ENCODE results near the gene DPP6. TPM values are rescaled to one million over a fixed set of nuclear protein-coding genes. Genes with fewer than 3 reads are reported as not detected.

The DPP6 gene
- total RNA-seq, 1 donor from 2014 or later = not detected

GRCh38 chr7:154759989-154760388 is 707.8 kb downstream of the DPP6 start:
- TF ChIP-seq CTCF (IDR thresholded peaks at IDR 0.05) = no peak
- Histone ChIP-seq H3K4me1 (no peaks in the 10 kb centered on the region), H3K9me3 (no peaks in the 10 kb centered on the region), H3K36me3 (no peaks in the 10 kb centered on the region), H3K4me3 (no peak overlapping the region), H3K27ac (no peak overlapping the region), H3K27me3 (no peaks in the 10 kb centered on the region)
- DNase-seq (ENCODE audit: low spot score in 2 of 2) = no peak
- intact Hi-C loops (cut with DNase I) = no loop called here

- Histone ChIP-seq H3K27ac (no peak overlapping the region), H3K9me3 (no peaks in the 10 kb centered on the region), H3K27me3 (no peaks in the 10 kb centered on the region), H3K4me1 (no peaks in the 10 kb centered on the region), H3K4me3 (no peak overlapping the region), H3K36me3 (no peaks in the 10 kb centered on the region)
- DNase-seq (ENCODE audit: low spot score in 2 of 2) = no peak
- no peak for TF ChIP-seq CTCF (IDR thresholded peaks at IDR 0.05)
- intact Hi-C loops (cut with DNase I) = no loop called here
Observed at GRCh38 chr7:154765118-154765517, 712.9 kb downstream of the DPP6 start.

- Histone ChIP-seq H3K36me3 (no peaks in the 10 kb centered on the region), H3K9me3 (no peaks in the 10 kb centered on the region), H3K4me1 (no peaks in the 10 kb centered on the region), H3K27me3 (no peaks in the 10 kb centered on the region), H3K4me3 (no peak overlapping the region), H3K27ac (no peak overlapping the region)
- TF ChIP-seq CTCF (IDR thresholded peaks at IDR 0.05) = no peak
- intact Hi-C loops (cut with DNase I) = no loop called here
- DNase-seq (ENCODE audit: low spot score in 2 of 2) = no peak
Observed at GRCh38 chr7:154767142-154767541, 714.9 kb downstream of the DPP6 start.

- no peak for DNase-seq (ENCODE audit: low spot score in 2 of 2)
- H3K27ac ChIP-seq = no peak overlapping the region
- no peak overlapping the region for H3K4me3 ChIP-seq
- H3K27me3 ChIP-seq = no peaks in the 10 kb centered on the region
- intact Hi-C loops (cut with DNase I) = no loop called here
- TF ChIP-seq CTCF (IDR thresholded peaks at IDR 0.05) = no peak
- no peaks in the 10 kb centered on the region for H3K4me1 ChIP-seq
- no peaks in the 10 kb centered on the region for H3K36me3 ChIP-seq
- H3K9me3 ChIP-seq = no peaks in the 10 kb centered on the region
Observed at GRCh38 chr7:154767821-154768415, 715.7 kb downstream of the DPP6 start.

GRCh38 chr7:154769001-154769400 is 716.8 kb downstream of the DPP6 start:
- H3K9me3 ChIP-seq = no peaks in the 10 kb centered on the region
- H3K27ac ChIP-seq = no peak overlapping the region
- H3K4me3 ChIP-seq = no peak overlapping the region
- H3K4me1 ChIP-seq = no peaks in the 10 kb centered on the region
- no peak for TF ChIP-seq CTCF (IDR thresholded peaks at IDR 0.05)
- intact Hi-C loops (cut with DNase I) = no loop called here
- no peaks in the 10 kb centered on the region for H3K27me3 ChIP-seq
- H3K36me3 ChIP-seq = no peaks in the 10 kb centered on the region
- no peak for DNase-seq (ENCODE audit: low spot score in 2 of 2)

GRCh38 chr7:154769527-154769926 is 717.3 kb downstream of the DPP6 start:
- H3K4me1 ChIP-seq = no peaks in the 10 kb centered on the region
- no peak for TF ChIP-seq CTCF (IDR thresholded peaks at IDR 0.05)
- no peaks in the 10 kb centered on the region for H3K9me3 ChIP-seq
- H3K4me3 ChIP-seq = no peak overlapping the region
- H3K36me3 ChIP-seq = no peaks in the 10 kb centered on the region
- H3K27me3 ChIP-seq = no peaks in the 10 kb centered on the region
- no peak for DNase-seq (ENCODE audit: low spot score in 2 of 2)
- no peak overlapping the region for H3K27ac ChIP-seq
- intact Hi-C loops (cut with DNase I) = no loop called here
